IMR-90 (cell line): Measurements from ENCODE around the gene LMO4. TPM values are rescaled to one million over a fixed set of nuclear protein-coding genes. Genes with fewer than 3 reads are reported as not detected.

Source experiments
- ATAC-seq: fragments of 200-7000 bp; cut with Tn5 transposase; 2 replicates; pipeline ENCODE4 v1.9.1; 2020; ENCODE audit warnings: low read depth, mild to moderate bottlenecking, moderate library complexity
- Bru-seq: library from RNA; stranded (reverse); fragments of 400-500 nt; gene quantifications from one replicate; lab custom pipeline; 2021; lab: Mats Ljungman, UMichigan
- BruChase-seq, 2 experiments: library from RNA; stranded (reverse); fragments of 400-500 nt; gene quantifications; one replicate each; lab custom pipeline; 2021; lab: Mats Ljungman, UMichigan
- BruUV-seq: library from RNA; stranded (reverse); fragments of 400-500 nt; replicated peaks from 2 replicates; lab custom pipeline; 2021; lab: Mats Ljungman, UMichigan
- CTCF ChIA-PET: fragments of 300-600 bp; formaldehyde crosslinking; extraction: SDS; loops from one replicate; lab custom pipeline; 2021; ENCODE audit warnings: antibody characterized with exemption; lab: Yijun Ruan, JAX
- POLR2A ChIA-PET: fragments of 300-600 bp; sonication (Branson Sonifier 250); formaldehyde crosslinking; loops from one replicate; lab custom pipeline; 2022; ENCODE audit warnings: antibody characterized with exemption; ENCODE audit not compliant: unreplicated experiment; lab: Charles Lee
- DNase-seq: peaks from one replicate; pipeline ENCODE4 v3.0.0; 2013
- H2AFZ ChIP-seq: replicated peaks from 2 replicates; pipeline ENCODE3; 2013; ENCODE audit warnings: low read length, mild to moderate bottlenecking; ENCODE audit not compliant: poor library complexity
- H2AK5ac ChIP-seq: 2 replicates; pipeline ENCODE4 v1.6.1; 2013; ENCODE audit warnings: low read depth, low read length, inconsistent platforms
- H2AK9ac ChIP-seq: replicated peaks from 2 replicates; pipeline ENCODE3; 2013; ENCODE audit warnings: mild to moderate bottlenecking, low read depth, low read length, moderate library complexity; ENCODE audit not compliant: poor library complexity
- H2BK120ac ChIP-seq: 2 replicates; pipeline ENCODE4 v1.6.1; 2013; ENCODE audit warnings: low read depth, low read length, inconsistent platforms
- H2BK15ac ChIP-seq: 3 replicates; pipeline ENCODE4 v1.6.1; 2013; ENCODE audit warnings: low read depth, low read length, inconsistent platforms
- H2BK20ac ChIP-seq: 2 replicates; pipeline ENCODE4 v1.6.1; 2013; ENCODE audit warnings: low read depth, mild to moderate bottlenecking, inconsistent platforms, low read length, moderate library complexity
- H2BK5ac ChIP-seq: 2 replicates; pipeline ENCODE4 v1.6.1; 2013; ENCODE audit warnings: mild to moderate bottlenecking, low read depth, low read length, inconsistent platforms; ENCODE audit not compliant: poor library complexity, severe bottlenecking
- H3K14ac ChIP-seq: replicated peaks from 2 replicates; pipeline ENCODE4 v1.6.1; 2013; ENCODE audit warnings: low read depth, low read length, inconsistent platforms
- H3K18ac ChIP-seq: 2 replicates; pipeline ENCODE4 v1.6.1; 2013; ENCODE audit warnings: low read depth, low read length, control low read depth
- H3K23ac ChIP-seq: 2 replicates; pipeline ENCODE4 v1.6.1; 2013; ENCODE audit warnings: low read depth, low read length, inconsistent platforms
- H3K27ac ChIP-seq: 2 replicates; pipeline ENCODE4 v1.5.1; 2013; ENCODE audit warnings: mild to moderate bottlenecking, control low read depth, low read length; ENCODE audit not compliant: insufficient read depth
- H3K27me3 ChIP-seq: 2 replicates; pipeline ENCODE4 v1.6.1; 2013; ENCODE audit warnings: low read length; ENCODE audit not compliant: control insufficient read depth, insufficient read depth
- H3K36me3 ChIP-seq: 2 replicates; pipeline ENCODE4 v1.6.1; 2013; ENCODE audit warnings: low read length, mixed read lengths; ENCODE audit not compliant: control insufficient read depth, insufficient read depth
- H3K4ac ChIP-seq: 2 replicates; pipeline ENCODE4 v1.6.1; 2013; ENCODE audit warnings: low read depth, low read length, inconsistent platforms
- H3K4me1 ChIP-seq: 2 replicates; pipeline ENCODE4 v1.6.1; 2013; ENCODE audit warnings: low read length, mixed read lengths; ENCODE audit not compliant: control insufficient read depth, insufficient read depth
- H3K4me2 ChIP-seq: 2 replicates; pipeline ENCODE4 v1.6.1; 2013; ENCODE audit warnings: low read depth, mild to moderate bottlenecking, control low read depth, low read length, moderate library complexity
- H3K4me3 ChIP-seq: 2 replicates; pipeline ENCODE4 v1.5.1; 2013; ENCODE audit warnings: low read depth, mild to moderate bottlenecking, control low read depth, low read length, moderate library complexity; ENCODE audit not compliant: insufficient read depth
- H3K56ac ChIP-seq: 2 replicates; pipeline ENCODE4 v1.6.1; 2013; ENCODE audit warnings: low read length, inconsistent platforms; ENCODE audit not compliant: insufficient read depth; ENCODE audit errors: extremely low read depth
- H3K79me1 ChIP-seq, 2 experiments: 2 replicates each; pipeline ENCODE4 v1.6.1; 2013; ENCODE audit warnings: low read length in 2 of 2, inconsistent platforms in 1 of 2, low read depth in 1 of 2
- H3K9ac ChIP-seq: 2 replicates; pipeline ENCODE4 v1.6.1; 2013; ENCODE audit warnings: low read depth, low read length, control low read depth
- H3K9me1 ChIP-seq: 2 replicates; pipeline ENCODE4 v1.6.1; 2013; ENCODE audit warnings: low read length, inconsistent platforms; ENCODE audit not compliant: insufficient read depth
- H3K9me3 ChIP-seq: 2 replicates; pipeline ENCODE4 v1.6.1; 2013; ENCODE audit warnings: low read length; ENCODE audit not compliant: control insufficient read depth, insufficient read depth
- H4K20me1 ChIP-seq: 2 replicates; pipeline ENCODE4 v1.6.1; 2013; ENCODE audit warnings: low read length, inconsistent platforms; ENCODE audit not compliant: insufficient read depth
- H4K5ac ChIP-seq: 2 replicates; pipeline ENCODE4 v1.6.1; 2013; ENCODE audit warnings: mild to moderate bottlenecking, low read depth, low read length, control low read depth
- H4K8ac ChIP-seq, 2 experiments: 2 replicates each; pipeline ENCODE4 v1.6.1; 2013; ENCODE audit warnings: low read depth in 2 of 2, low read length in 2 of 2, control low read depth in 1 of 2, inconsistent platforms in 1 of 2
- H4K91ac ChIP-seq: 2 replicates; pipeline ENCODE4 v1.6.1; 2013; ENCODE audit warnings: low read depth, low read length, inconsistent platforms; ENCODE audit not compliant: insufficient read depth
- CEBPB ChIP-seq: IDR thresholded peaks from 2 replicates; pipeline ENCODE4 v1.6.1; 2012; ENCODE audit warnings: low read depth, low read length, improper control_type of control experiment
- CHD1 ChIP-seq: IDR thresholded peaks from 2 replicates; pipeline ENCODE4 v1.6.1; 2012; ENCODE audit warnings: low read depth, low read length, improper control_type of control experiment
- ELK1 ChIP-seq: fragments of 150-350 bp; IDR thresholded peaks from 2 replicates; pipeline ENCODE4 v1.6.1; 2016; ENCODE audit warnings: low read depth, mild to moderate bottlenecking, low read length, moderate library complexity, borderline replicate concordance
- FOS ChIP-seq: fragments of 150-350 bp; IDR thresholded peaks from 2 replicates; pipeline ENCODE4 v1.6.1; 2016; ENCODE audit warnings: low read depth, low read length
- MAFK ChIP-seq: IDR thresholded peaks from 2 replicates; pipeline ENCODE4 v1.6.1; 2012; ENCODE audit warnings: low read depth, low read length, improper control_type of control experiment
- MAZ ChIP-seq: IDR thresholded peaks from 2 replicates; pipeline ENCODE4 v1.6.1; 2012; ENCODE audit warnings: low read depth, mild to moderate bottlenecking, low read length, improper control_type of control experiment, moderate library complexity, borderline replicate concordance
- MXI1 ChIP-seq: IDR thresholded peaks from 2 replicates; pipeline ENCODE4 v1.6.1; 2012; ENCODE audit warnings: low read depth, mild to moderate bottlenecking, low read length, moderate library complexity, borderline replicate concordance
- POLR2A ChIP-seq: IDR thresholded peaks from 2 replicates; pipeline ENCODE4 v1.6.1; 2012; ENCODE audit warnings: mild to moderate bottlenecking, low read depth, low read length
- RAD21 ChIP-seq: IDR thresholded peaks from 2 replicates; pipeline ENCODE4 v1.6.1; 2012; ENCODE audit warnings: low read length, improper control_type of control experiment
- RCOR1 ChIP-seq: IDR thresholded peaks from 2 replicates; pipeline ENCODE4 v1.6.1; 2012; ENCODE audit warnings: mild to moderate bottlenecking, low read length, improper control_type of control experiment; ENCODE audit not compliant: insufficient replicate concordance
- WGBS, 2 experiments: methylation state at CpG; one replicate each; pipeline versions ENCODE4 v1.1.5 to v1.1.7; 2013; ENCODE audit warnings: missing lambda C conversion rate in 2 of 2; ENCODE audit not compliant: insufficient read length in 1 of 2; ENCODE audit errors: extremely low coverage in 2 of 2; 5-methylcytosine and 5-hydroxymethylcytosine counted together
- dilution Hi-C: fragments of 300-500 bp; cut with HindIII; formaldehyde crosslinking; loops from one replicate; pipeline ENCODE4 v1.14.3; 2018; ENCODE audit warnings: low sequenced_read_pairs; ENCODE audit not compliant: unreplicated experiment
- in situ Hi-C: fragments of 300-500 bp; cut with MboI; formaldehyde crosslinking; loops from 3 replicates; pipeline ENCODE4 v1.14.3; 2019; ENCODE audit warnings: low sequenced_read_pairs, inconsistent platforms, mixed read lengths
- intact Hi-C: fragments of 100-400 bp; cut with micrococcal nuclease; formaldehyde crosslinking; loops from 2 replicates; pipeline ENCODE4 v1.10.0; 2022
- long read RNA-seq: library from polyadenylated mRNA; unstranded; transcript quantifications from one replicate; pipeline ENCODE4 v2.0.0, GENCODE V29; 2021; ENCODE audit not compliant: unreplicated experiment
- polyA plus RNA-seq, 3 experiments: library from polyadenylated mRNA; depleted of rRNA; stranded (reverse); fragments of >200 nt; gene quantifications; 2 replicates each; pipeline ENCODE4 v1.2.3, GENCODE V29; 2012; ENCODE audit warnings: low replicate concordance in 1 of 3
- total RNA-seq: library from RNA; depleted of rRNA; stranded (reverse); fragments of >200 nt; gene quantifications from 2 replicates; pipeline ENCODE4 v1.2.3, GENCODE V29; 2012; rRNA removed
- TF ChIP-seq, protein P1 (sequence below): fragments of 150-350 bp; IDR thresholded peaks from 2 replicates; pipeline ENCODE4 v1.6.1; 2017; ENCODE audit warnings: mild to moderate bottlenecking, antibody characterized with exemption, low read length, low read depth

LMO4 gene, protein sequence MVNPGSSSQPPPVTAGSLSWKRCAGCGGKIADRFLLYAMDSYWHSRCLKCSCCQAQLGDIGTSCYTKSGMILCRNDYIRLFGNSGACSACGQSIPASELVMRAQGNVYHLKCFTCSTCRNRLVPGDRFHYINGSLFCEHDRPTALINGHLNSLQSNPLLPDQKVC
- total RNA-seq (85.8 and 98.9 TPM in 2 replicates), polyA plus RNA-seq (2012; rRNA removed) (99.7 and 109 TPM in 2 replicates), Bru-seq, nascent RNA (percentile 91 among the genes with signal in this experiment), BruChase-seq, experiment 1, labeled RNA remaining after a 6-hour chase (percentile 62 among the genes with signal in this experiment), BruChase-seq, experiment 2, labeled RNA remaining after a 2-hour chase (percentile 74 among the genes with signal in this experiment)
- polyA plus RNA-seq (2012; cell fraction: cytosol; rRNA removed) = 38.5 and 80.5 TPM in 2 replicates
- polyA plus RNA-seq (2012; cell fraction: nucleus; rRNA removed; ENCODE audit: low replicate concordance) = 82.0 and 132 TPM in 2 replicates
- long read RNA-seq, full-length matches to known transcripts = 11 of 27 reads
- long read RNA-seq, partial matches to known transcripts = 0 of 27 reads
- long read RNA-seq, other reads (novel, unspliced or antisense) = 16 of 27 reads

- peaks cover 17% of the 10 kb centered on the region for H4K20me1 ChIP-seq
- peak within 1 kb of the TSS; percentile 41 for H2BK120ac ChIP-seq
- ChIA-PET POLR2A (interaction anchor here (0.6 kb wide), 2 partner anchors 198 to 233 kb away, joined by 3 read pairs; no protein-coding TSS in a partner anchor), CTCF (interaction anchor here (0.6 kb wide), 3 partner anchors 18 to 846 kb away, joined by 3 to 4 read pairs (median 3); no protein-coding TSS in a partner anchor)
- dilution Hi-C loops (no loop called here), intact Hi-C loops (loop anchor here (1.0 to 10.0 kb wide), 6 partner anchors 176 to 1266 kb away; no protein-coding TSS in a partner anchor), in situ Hi-C loops (loop anchor here (10.0 kb wide), 2 partner anchors 194 to 746 kb away; no protein-coding TSS in a partner anchor)
- peaks cover 5% of the 10 kb centered on the region; the same call in 1 of the 2 replicates for H3K36me3 ChIP-seq
- H4K5ac ChIP-seq = peak within 1 kb of the TSS; percentile 59
- peak within 1 kb of the TSS; percentile 100 for H3K27ac ChIP-seq
- H3K79me1 ChIP-seq = peaks cover 3 to 12% of the 10 kb centered on the region in 2 experiments; a peak in 2 of 4 replicates
- H3K4me2 ChIP-seq = peak within 1 kb of the TSS; percentile 95
- no peak within 1 kb of the TSS for H2BK15ac ChIP-seq
- H4K8ac ChIP-seq = peak within 1 kb of the TSS; percentile 37 to 68
- peak within 1 kb of the TSS; percentile 70 for H3K14ac ChIP-seq
- peak within 1 kb of the TSS; percentile 75 for H2AK9ac ChIP-seq
- H2BK20ac ChIP-seq = no peak within 1 kb of the TSS
- peak; percentile 81 for ATAC-seq
- H3K9me1 ChIP-seq = no peaks in the 10 kb centered on the region
- H3K4me1 ChIP-seq = peaks cover 4% of the 10 kb centered on the region; the same call in 1 of the 2 replicates
- no TSS peak for BruUV-seq
- H3K18ac ChIP-seq = peak within 1 kb of the TSS; percentile 87
- H3K4me3 ChIP-seq = peak within 1 kb of the TSS; percentile 82
- H3K56ac ChIP-seq = peak within 1 kb of the TSS; percentile 47
- H3K23ac ChIP-seq = peak within 1 kb of the TSS; percentile 90
- no peaks in the 10 kb centered on the region for H3K9me3 ChIP-seq
- H3K27me3 ChIP-seq = no peaks in the 10 kb centered on the region
- 0% methylated on average over 12 of the region's 93 CpGs; no CpG with 5 or more reads in 1 of the 2 experiments for WGBS, 2 experiments
- peak within 1 kb of the TSS; percentile 72 for H2BK5ac ChIP-seq
- H3K9ac ChIP-seq = peak within 1 kb of the TSS; percentile 98
- peak within 1 kb of the TSS; percentile 96 for H2AFZ ChIP-seq
- peak within 1 kb of the TSS; percentile 71; the same call in 1 of the 2 replicates for H4K91ac ChIP-seq
- H2AK5ac ChIP-seq = no peak within 1 kb of the TSS
- peak within 1 kb of the TSS; percentile 79 for H3K4ac ChIP-seq
- peak; percentile 98 for DNase-seq
- TF ChIP-seq POLR2A (peak; percentile 93), MAZ (peak; percentile 87), RCOR1 (no peak), CHD1 (no peak), ELK1 (no peak), MAFK (peak; percentile 6; the same call in 1 of the 2 replicates), RAD21 (no peak), FOS (no peak), MXI1 (peak; percentile 83), CEBPB (peak; percentile 90)
- TF ChIP-seq, protein P1, sequence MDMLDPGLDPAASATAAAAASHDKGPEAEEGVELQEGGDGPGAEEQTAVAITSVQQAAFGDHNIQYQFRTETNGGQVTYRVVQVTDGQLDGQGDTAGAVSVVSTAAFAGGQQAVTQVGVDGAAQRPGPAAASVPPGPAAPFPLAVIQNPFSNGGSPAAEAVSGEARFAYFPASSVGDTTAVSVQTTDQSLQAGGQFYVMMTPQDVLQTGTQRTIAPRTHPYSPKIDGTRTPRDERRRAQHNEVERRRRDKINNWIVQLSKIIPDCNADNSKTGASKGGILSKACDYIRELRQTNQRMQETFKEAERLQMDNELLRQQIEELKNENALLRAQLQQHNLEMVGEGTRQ = no peak
Observed at GRCh38 chr1:87328272-87329050, at the start of gene LMO4. TSS of gene LMO4 (plus strand) at chr1:87328880. CDS start at chr1:87332016, 3,136 bp downstream.
